Inflammatory macrophage treated with lipopolysaccharide for 1 hour (primary cell): ENCODE measurements around the gene TBC1D22A.

Experiments
- DNase-seq, 2 donors: peaks; one replicate each; pipeline ENCODE4 v3.0.0-alpha.2; 2020 to 2022

The TBC1D22A gene

GRCh38 chr22:46843821-46844255, 81.4 kb downstream of the TBC1D22A start:
- DNase-seq: no peak

DNA sequence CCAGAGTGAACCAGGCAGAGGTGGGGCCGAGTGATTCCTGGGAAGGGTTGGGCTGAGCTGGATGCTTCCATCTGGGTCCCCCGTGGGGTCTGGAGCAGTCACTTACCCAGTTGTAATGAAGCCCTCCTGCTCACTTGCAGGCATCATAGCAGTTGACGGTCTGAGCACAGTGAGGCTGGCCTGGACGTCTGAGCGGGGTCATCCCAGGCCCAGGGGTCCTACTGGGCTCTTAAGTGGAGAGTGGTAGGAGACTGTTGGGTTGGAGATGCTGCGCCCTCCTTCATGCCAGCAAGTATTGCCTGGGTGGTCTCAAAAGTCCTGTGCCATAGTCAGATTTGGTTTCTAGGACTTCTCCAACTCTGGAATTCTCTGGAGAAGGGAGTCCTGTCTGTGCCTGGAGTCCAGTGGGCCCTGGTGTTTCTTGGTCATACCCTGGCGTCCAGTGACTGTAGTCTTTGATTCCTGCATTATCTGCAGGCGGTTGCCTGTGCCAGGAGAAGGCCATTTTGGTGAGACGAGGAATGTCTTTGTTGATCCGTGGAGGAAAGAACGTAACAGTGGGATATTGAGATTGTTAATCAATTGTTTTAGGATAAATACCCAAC, 82.3 kb downstream of the TBC1D22A start:
- no peak for DNase-seq

GRCh38 chr22:46845296-46846149, 83.1 kb downstream of the TBC1D22A start:
- DNase-seq: no peak

- DNase-seq: no peak
These were observed 83.8 kb downstream of the TBC1D22A start for GRCh38 chr22:46846150-46846831.

GRCh38 chr22:46846832-46847355, 84.4 kb downstream of the TBC1D22A start:
- no peak for DNase-seq

DNA sequence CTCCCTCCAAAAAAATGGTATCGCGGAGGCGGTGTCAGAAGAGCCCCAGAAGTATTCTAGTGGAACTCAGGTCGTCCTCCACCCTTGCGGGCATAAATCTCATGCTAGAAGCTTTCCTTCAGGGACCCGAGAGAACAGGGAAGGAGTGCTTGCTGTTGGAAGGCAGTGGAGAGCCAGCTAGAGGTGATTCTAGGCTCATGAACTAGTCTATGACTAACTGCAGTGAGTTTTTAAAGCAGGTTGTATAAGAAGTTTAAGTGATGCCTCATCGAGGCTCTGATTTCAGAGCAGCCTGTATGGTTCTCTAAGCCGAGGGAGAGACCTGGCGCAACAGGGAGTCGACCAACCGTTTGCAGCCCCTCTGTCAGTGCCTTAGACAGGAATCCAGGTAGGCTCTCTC, 85.7 kb downstream of the TBC1D22A start:
- no peak for DNase-seq

DNA sequence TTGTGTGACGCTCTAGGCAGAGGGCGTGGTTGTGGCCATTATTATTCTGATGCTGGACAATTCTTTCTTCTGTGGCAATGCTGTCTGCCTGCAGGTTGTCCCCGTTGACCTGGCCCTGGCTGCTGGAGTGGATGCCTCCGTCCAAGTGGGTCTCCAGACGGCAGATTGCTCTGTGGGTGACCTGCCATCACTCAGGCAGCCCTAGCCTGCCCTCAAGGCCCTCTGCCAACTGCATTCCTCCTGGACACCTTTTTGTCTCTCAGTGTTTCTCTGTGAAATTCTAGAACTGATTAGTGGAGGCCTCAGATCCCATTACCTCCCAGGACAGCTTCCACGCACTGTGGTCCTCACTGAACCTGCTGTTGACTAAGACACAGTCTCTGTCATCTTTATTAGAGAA, 86.7 kb downstream of the TBC1D22A start:
- no peak for DNase-seq

GRCh38 chr22:46849951-46850350, 87.5 kb downstream of the TBC1D22A start:
- no peak for DNase-seq

DNA sequence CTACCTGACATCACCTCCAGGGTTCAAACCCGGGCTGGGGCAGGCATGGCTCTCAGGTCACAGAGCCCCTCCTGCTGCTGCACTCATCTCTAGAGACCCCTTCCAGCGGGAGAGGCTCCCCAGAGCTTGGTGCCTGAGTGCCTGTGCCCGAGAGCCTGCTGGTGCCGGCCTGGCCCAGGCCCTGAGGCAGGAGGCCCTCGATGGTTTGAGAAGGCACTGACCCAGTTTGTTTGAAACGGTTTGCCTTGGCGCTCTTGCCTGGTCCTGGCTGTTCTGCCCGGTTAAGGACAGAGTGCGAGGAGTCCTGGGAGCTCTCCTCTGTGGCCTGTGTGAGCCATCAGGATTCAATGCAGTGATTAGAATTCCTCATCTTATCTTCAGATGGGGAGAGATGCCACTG, 88.9 kb downstream of the TBC1D22A start:
- no peak for DNase-seq

- DNase-seq: no peak
These were observed 89.5 kb downstream of the TBC1D22A start for GRCh38 chr22:46851941-46852340.

DNA sequence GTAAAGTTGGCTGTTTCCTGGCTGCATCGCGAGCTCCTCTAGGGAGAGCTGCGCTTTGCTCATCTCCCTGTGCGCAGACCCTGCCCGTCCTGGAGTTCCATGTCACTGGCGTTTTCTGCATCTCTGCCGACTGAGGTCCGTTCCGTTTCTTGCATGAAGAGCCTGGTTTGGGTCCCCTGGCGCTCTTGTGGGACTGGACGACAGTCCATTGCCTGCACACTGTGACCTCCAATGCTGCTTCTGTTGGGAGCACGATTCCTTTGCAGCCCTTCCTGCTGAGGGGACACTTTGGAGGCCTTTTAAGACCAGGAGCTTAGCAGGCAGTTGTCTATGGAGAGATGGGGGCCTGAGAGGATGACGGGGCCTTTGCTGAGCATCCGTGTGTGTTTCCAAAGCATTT, 90.3 kb downstream of the TBC1D22A start:
- no peak for DNase-seq

DNA sequence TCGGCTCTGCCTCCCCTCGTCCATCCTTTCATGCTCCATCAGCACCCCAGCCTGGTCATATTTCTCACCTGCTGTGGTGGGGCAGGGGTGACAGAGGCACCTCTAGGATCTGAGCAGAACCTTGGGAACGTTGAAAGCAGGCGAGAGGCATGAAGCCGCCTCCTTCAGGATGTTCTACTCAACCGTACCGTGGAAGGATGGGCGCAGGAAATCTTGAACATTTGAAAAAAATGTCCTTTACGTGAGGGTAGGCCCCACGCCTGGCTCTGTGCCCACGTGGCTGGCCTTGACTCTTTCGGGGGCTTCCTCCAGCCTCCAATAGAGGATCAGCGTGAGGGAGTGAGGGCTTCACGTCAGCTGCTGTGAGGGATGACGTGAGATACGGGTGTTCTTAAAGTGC, 90.7 kb downstream of the TBC1D22A start:
- no peak for DNase-seq

- peak; percentile 94 to 96 for DNase-seq
These were observed 91.8 kb downstream of the TBC1D22A start for GRCh38 chr22:46854125-46854870.

DNA sequence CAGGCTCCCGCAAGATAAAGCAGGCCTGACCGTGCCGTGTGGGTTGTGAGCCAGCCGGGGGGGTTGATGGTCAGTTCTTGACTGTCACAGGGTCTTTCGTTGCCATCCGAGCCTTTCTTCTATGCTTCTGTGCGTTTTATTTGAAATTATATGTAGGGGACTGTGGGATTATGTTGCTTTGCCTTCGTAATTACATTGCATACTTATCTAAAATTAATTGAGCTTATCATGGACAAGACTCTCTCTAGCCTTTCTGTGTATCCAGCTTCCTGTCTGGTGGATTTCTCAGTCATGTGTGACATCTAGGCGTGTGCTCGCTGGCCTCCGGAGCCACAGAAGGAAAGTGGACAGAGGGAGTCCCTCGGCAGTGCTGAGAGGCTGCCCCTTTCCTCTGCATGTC, 93.2 kb downstream of the TBC1D22A start:
- no peak for DNase-seq

GRCh38 chr22:46856661-46857060, 94.2 kb downstream of the TBC1D22A start:
- no peak for DNase-seq

GRCh38 chr22:46857142-46857884, 94.9 kb downstream of the TBC1D22A start:
- no peak for DNase-seq

DNA sequence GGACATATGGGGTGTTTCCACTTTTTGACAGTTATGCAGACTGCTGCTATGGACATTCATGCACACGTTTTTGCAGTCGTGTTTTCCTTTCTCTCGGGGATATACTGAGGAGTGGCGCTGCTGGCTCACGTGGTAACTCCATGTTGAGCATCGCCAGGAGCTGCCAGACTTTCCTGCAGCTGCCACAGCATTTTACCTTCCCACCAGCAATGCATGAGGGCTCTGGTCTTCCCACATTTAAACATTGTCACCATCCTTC, 95.4 kb downstream of the TBC1D22A start:
- DNase-seq: no peak

DNA sequence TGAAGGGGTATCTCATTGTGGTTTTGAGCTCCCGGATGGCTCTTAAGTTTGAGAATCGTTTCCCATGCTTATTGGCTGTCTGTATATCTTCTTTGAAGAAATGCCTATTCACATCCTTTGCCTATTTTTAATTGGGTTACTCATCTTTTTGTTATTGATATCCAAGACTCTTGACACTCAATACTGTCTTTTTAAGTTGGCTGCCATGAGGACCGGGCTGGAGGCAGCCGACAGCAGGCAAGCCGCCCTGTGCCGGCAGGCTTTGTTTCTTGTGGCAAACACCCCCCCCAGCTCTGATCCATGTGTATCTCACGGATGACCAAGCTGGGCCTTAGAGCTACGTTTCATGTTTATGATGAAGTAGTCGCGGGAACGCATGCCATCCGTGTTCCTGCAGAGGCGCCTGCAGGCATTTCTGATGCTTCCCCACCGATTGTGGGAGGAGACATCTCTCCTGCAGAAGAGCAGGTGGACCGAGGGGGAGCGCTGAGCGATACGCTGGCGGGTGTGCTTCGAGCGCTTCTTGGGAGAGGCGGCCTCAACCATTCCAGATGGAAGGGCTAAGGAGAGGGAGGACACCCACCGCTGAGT, 95.8 kb downstream of the TBC1D22A start:
- no peak for DNase-seq

GRCh38 chr22:46860562-46860961, 98.1 kb downstream of the TBC1D22A start:
- DNase-seq: no peak

DNA sequence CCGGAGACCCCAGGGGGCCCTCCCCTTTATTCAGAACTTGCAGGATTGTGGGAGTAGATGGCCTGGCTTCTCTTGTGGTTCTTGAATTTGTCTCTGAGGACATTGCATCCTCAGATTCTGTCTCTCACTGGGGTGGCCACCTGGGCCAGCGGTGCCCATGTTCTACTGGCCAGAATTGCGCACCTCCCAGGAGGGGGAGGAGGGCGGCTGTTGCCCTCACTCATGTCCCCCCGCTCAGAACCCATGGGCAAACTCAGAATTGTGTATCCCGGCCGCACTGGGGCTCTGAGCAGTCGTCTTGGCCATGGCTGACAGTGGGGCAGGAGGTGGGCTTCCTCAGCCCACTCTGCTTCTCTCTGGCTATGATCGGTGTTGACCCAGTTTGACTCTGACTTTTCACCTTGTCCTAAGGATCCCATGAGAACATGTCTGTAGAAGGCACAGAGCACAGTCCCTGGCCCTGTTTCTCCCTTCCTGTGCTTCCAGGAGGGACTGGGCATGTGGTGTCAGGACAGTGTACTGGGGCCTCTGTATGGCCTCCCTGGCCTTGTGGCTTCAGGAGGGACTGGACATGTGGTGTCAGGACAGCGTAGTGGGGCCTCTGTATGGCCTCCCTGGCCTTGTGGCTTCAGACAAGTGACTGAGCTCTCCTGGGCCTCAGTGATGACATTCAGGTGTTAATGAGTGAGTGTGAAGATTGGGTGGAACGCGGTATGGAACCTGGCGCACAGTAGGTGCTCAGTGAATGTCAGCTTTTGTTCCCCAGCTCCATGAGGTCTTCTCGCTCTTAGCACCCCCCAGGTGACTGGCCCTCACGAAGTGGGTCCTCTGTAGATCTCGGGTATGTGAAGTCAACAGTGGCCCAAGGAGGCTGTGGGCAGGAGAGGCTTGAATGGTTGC, 99.3 kb downstream of the TBC1D22A start:
- DNase-seq: no peak
